Peyer's patch (tissue), 4 donors: ENCODE measurements around the gene FUBP1.
"Not testable (repeated sequence)": the region's sequence is repeated elsewhere in the genome, so short reads cannot be mapped to it uniquely, and the experiment has no call there.

Experiments used
- CTCF ChIP-seq, 6 experiments: fragments of 450-650 bp in 4 of 6; fragments of 200-600 bp in 2 of 6; sonication (generic) in 1 of 6; IDR thresholded peaks; one replicate each; pipeline ENCODE4 v1.5.1; 2017 to 2019; ENCODE audit warnings: antibody characterized with exemption in 6 of 6, mild to moderate bottlenecking in 3 of 6, moderate library complexity in 1 of 6
- POLR2A ChIP-seq, 2 donors: fragments of 450-650 bp; IDR thresholded peaks; one replicate each; pipeline ENCODE4 v1.5.1; 2017; ENCODE audit warnings: antibody characterized with exemption in 2 of 2, mild to moderate bottlenecking in 2 of 2, moderate library complexity in 2 of 2

- not testable (repeated sequence) for TF ChIP-seq CTCF, POLR2A (IDR thresholded peaks at IDR 0.05)
Measured at GRCh38 chr1:78000536-78000935, 21.7 kb upstream of the FUBP1 start.
